Measurements from ENCODE around the gene GAS2L1.
A peak's percentile ranks its signal among the peaks of the same experiment; 100 is the strongest.
"Not testable (repeated sequence)": the region's sequence is repeated elsewhere in the genome, so short reads cannot be mapped to it uniquely, and the experiment has no call there.

Gene GAS2L1

DNA sequence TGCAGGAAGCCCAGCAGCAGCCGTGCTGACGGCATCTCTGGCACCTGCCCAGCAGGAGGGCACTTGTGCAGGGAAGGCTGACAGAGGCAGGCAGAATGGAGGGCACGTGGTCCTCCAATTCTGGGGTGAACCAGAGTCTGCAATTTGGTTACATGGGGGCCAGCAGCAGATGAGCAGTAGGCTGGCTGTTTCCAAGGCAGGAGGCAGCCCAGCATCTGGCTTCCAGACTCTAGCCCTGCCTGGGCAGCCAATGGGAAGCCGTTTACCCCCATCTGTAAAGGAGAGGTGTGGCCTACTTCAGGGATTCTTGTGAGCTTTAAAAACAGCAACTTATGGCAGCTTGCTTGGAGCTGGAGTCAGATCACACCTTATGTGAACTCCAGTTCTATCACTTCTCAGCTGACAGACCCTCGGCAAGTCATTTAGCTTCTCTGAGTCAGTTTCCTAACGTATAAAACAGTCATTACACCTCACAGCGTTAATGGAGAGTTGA, 36.9 kb downstream of the GAS2L1 start:
- peak; percentile 90 for DNase-seq

DNA sequence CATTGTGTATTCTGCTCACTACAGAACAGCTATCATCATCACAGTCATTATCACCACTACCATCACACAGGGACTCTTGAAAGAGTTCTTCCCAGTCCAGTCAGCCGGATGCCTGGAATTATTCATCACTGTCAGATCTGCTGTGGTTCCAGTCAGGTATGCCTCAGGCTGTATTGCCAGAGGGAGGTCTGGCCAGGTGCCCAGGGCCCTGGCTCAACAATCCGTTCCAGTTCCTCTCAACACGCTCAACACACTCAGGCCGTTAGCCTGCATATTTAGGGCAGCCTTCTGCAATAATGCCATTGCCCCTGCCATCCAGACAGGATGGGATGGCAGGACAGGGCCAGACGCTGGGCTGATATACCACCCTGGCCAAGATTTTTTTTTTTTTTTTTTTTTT, 37.7 kb downstream of the GAS2L1 start:
- no peak for DNase-seq

DNA sequence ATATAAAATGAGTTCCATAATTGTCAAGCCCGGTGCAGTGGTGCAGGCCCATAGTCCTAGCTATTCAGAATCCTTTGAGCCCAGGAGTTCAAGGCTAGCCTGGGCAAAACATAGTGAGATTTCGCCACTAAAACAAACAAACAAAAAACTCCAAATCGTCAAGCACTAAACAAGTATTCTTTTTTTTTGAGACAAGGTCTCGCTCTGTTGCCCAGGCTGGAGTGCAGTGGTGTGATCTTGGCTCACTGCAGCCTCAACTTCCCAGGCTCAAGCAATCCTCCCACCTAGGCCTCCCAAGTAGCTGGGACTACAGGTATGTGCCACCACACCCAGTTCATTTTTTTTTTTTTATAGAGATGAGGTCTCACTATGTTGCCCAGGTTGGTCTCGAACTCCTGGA, 38.4 kb downstream of the GAS2L1 start:
- DNase-seq: not testable (repeated sequence)

DNA sequence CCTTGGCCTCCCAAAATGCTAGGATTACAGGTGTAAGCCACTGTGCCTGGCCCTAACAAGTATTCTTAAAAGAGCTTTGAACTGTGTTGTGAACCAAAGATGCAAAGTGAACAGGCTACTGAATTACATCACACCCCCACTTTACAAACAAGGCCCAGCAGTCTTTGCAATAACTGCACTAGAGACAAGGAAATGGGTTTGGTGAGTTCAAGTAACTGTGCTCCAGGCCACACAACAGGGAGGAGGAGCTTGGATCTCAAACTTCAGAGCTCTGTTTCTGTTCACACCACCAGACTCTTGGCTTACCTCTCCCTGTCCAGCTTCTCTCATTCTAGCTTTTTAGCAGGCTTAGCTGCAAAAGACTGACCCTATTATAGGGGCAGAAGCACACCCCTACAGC, 39.5 kb downstream of the GAS2L1 start:
- peak; percentile 59 for DNase-seq

DNA sequence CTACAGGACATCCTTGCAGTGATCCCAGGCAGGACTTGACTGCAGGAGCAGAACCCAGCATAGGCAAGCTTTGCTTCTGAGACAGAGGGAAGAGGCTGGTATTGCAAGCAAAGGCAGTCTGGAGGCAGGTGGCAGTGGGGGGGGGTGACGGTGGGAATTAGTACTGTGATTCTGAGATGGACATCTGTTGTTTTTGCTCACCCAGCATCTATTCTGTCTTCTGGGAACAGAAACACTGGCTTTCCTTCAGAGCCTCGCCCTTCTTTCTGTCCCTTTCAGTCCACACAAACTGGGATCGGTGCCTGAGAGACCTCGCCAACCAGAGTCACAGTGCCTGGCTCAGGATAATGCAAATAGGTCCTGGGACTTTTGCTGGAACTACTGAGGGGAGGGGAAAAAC, 40.2 kb downstream of the GAS2L1 start:
- peak; percentile 94 for DNase-seq

DNA sequence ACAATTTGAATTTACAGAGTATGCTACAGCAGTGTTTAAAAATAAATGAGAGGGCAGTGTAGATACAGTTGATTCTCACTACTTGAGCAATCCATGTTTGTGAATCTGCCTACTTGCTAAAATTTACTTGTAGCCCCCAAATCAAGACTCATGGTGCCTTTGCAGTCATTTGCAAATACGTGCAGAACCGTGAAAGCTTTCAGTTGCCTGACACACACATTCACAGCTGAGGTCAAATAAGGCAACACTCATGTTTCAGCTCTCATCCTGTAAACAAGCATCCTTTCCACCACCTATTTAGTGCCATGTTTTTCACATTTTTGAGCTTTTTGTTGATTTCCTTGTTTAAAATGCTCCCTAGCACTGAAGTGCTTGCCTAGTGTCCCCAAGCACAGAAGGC, 41.6 kb downstream of the GAS2L1 start:
- DNase-seq: no peak

DNA sequence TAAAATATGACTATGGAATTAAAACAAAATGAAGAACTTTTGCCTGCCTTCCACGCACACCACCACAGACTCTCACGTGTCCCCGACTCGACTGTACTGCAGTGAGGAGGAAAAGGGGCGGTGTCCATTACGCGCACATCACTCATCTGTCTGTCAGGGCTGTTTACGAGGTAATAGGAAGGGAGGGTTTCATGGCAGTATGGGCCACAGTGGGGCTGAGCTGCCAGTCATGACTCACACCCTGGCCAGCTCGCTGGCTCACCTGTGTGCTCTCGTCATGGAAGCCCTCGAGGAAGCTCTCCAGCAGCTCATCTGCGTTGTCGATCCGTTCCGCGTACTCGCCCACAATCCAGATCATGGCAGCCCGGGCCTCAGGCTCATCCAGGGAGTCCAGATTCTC, 42.5 kb downstream of the GAS2L1 start:
- no peak for DNase-seq

DNA sequence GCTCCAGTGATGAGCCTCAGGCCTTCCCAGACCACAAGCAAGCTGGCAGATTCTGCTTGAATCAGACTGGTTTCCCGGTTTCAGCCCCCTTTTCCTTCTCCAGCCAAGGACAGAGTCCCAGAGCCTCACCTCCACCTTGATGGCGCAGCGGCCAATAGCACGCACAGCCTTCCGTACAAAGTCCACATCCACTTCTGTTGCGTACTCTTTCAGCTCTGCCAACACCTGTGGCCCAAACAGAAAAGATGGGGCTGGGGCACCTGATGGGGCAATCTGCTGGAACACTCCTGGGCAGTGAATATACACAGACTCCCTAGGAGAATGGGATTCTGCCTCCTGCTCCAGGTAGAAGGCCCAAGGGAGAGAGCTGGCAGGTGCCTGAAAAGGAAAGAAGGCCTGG, 44.6 kb downstream of the GAS2L1 start:
- DNase-seq: no peak

DNA sequence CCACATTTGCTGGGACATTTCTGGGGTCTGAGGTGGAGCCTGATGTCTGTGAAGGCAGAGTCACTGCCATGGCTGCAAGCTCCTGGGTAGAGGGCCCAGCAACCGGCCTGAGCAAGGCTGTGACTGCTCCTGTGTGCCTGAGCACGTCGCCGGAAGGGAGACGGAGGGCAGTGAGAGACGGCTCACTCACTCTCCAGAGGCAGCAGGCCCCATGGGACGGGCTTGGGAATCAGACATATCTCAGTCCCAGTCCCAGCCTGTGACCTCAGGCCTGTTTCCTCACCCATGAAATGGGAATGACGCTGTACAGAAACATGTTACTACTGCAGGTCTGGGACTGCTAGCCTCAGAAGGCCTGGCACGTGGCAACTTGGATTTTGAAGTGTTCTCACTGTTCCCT, 45.4 kb downstream of the GAS2L1 start:
- no peak for DNase-seq

DNA sequence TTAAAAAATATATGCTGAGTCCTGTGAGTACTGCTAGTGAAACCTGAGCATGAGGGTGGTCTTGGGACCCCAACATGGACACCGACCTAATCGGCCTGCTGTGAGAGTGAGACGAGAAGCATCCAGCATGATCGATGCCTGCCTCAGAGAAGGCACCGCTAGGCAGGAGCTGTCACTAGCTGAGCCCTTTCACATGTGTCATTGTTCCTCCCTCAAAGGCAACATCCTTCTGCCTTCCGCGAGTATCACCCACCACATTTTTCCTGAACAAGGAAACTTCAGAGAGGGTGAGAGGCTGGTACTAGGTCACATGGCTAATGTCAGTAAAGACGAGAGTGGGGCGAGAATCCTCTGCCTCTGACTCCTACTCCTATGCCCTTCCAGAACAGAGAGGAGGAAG, 46.3 kb downstream of the GAS2L1 start:
- no peak for DNase-seq

DNA sequence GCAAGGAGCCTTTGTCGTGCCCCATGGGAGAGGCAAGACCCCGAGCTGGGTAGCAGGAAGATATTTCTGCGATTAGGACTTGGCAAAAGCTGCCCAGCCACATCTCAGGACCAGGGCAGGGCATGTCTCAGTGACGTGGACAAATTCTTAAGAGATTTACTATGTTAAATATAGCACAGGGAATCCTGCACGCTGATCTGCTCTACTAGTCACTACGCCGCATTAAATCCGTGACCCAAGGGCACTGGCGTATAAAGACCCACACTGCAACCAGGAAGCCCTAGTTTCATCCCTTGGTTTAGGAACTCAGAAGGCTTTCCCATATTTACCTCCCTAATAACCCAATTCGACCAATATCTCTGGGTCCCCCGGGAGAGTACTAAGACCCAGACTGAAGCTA, 46.8 kb downstream of the GAS2L1 start:
- DNase-seq: peak; percentile 10

DNA sequence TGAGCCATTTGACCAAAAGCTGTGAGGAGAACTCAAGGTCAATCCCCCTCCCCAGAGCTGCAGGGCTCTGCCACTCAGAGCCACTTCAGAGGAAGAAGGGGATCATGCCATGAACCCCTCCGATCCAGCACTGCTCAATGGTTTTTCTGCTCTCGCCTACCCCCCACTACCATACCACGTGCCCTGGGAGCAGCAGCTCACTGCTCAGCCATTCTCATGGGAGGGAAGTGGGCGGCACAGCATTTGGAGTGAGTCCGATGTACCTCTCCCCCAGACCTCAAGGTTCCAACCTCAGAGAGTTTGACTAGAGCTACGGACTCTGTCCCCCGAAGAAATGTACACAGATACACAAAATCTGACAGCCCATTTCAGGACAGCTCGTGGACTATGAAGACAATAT, 47.4 kb downstream of the GAS2L1 start:
- DNase-seq: no peak

DNA sequence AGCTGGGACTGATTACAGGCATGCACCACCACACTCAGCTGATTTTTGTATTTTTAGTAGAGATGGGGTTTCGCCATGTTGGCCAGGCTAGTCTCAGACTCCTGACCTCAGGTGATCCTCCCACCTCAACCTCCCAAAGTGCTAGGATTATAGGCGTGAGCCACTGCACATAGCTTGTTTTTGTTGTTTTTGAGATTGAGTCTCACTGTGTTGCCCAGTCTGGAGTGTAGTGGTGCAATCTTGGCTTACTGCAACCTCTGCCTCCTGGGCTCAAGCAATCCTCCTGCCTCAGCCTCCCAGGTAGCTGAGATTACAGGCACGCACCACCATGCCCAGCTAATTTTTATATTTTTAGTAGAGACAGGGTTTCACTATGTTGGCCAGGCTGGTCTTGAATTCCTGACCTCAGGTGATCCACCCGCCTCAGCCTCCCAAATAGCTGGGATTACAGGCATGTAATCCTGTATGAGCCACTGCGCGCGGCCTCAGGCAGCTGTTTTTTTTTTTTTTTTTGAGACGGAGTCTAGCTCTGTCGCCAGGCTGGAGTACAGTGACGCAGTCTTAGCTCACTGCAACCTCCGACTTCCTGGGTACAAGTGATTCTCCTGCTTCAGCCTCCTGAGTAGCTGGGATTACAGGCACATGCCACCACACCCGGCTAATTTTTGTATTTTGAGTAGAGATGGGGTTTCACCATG, 50.9 kb downstream of the GAS2L1 start:
- DNase-seq: peak; percentile 80

DNA sequence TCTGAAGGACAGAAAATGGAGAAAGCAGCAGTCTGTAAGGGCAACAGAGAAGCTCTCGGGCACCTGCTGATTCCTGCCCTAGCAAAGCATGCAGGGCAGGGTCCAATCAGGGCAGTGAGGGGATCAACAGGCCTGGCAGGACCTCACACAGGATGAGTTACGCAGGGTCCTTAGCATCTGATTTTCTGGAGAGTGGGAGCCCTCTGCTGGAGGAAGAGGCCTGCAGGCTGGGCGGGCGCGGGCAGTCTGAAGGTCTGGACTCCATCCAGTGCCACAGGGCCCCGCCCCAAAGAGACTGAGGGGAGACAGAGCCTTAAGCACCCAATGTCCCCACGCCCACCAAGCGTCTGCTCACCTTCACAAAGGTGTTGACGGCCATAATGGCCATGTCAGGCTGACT, 53.0 kb downstream of the GAS2L1 start:
- DNase-seq: peak; percentile 85
